Fibroblast of lung (primary cell): ENCODE results near the gene ACTR1B. TPM values are rescaled to one million over a fixed set of nuclear protein-coding genes. Genes with fewer than 3 reads are reported as not detected.
"Not testable (repeated sequence)": the region's sequence is repeated elsewhere in the genome, so short reads cannot be mapped to it uniquely, and the experiment has no call there.

Experiments
- DNase-seq, 2 donors: peaks; one replicate each; pipeline versions ENCODE4 v3.0.0 to v3.0.0-alpha.2; 2010; ENCODE audit warnings: low read depth in 2 of 2
- H2AFZ ChIP-seq: 2 replicates; pipeline ENCODE4 v1.5.1; 2012; ENCODE audit warnings: low read length, control low read depth, inconsistent platforms
- H3K27ac ChIP-seq: 2 replicates; pipeline ENCODE4 v1.5.1; 2011; ENCODE audit warnings: low read length, control low read depth; ENCODE audit not compliant: insufficient read depth
- H3K27me3 ChIP-seq: 2 replicates; pipeline ENCODE4 v1.5.1; 2011; ENCODE audit warnings: mild to moderate bottlenecking, low read length; ENCODE audit not compliant: control insufficient read depth, insufficient read depth
- H3K36me3 ChIP-seq: 2 replicates; pipeline ENCODE4 v1.5.1; 2011; ENCODE audit warnings: low read length; ENCODE audit not compliant: control insufficient read depth, insufficient read depth
- H3K4me1 ChIP-seq: 2 replicates; pipeline ENCODE4 v1.5.1; 2011; ENCODE audit warnings: low read length; ENCODE audit not compliant: control insufficient read depth, insufficient read depth; ENCODE audit errors: extremely low read depth
- H3K4me2 ChIP-seq: 2 replicates; pipeline ENCODE4 v1.5.1; 2011; ENCODE audit warnings: low read length, control low read depth; ENCODE audit not compliant: insufficient read depth; ENCODE audit errors: extremely low read depth
- H3K4me3 ChIP-seq, 4 experiments: fragments of 200-600 bp in 1 of 4; sonication (generic) in 1 of 4; replicated peaks in 1 of 4; 2 replicates each; pipeline ENCODE4 v1.5.1; 2011 to 2016; ENCODE audit warnings: low read length in 4 of 4, low read depth in 3 of 4, mild to moderate bottlenecking in 3 of 4, control low read depth in 2 of 4, inconsistent platforms in 1 of 4, mixed read lengths in 1 of 4; ENCODE audit not compliant: insufficient read depth in 1 of 4; ENCODE audit errors: control extremely low read depth in 1 of 4
- H3K79me2 ChIP-seq: 2 replicates; pipeline ENCODE4 v1.5.1; 2012; ENCODE audit warnings: mild to moderate bottlenecking, low read length, inconsistent platforms; ENCODE audit not compliant: control insufficient read depth, insufficient read depth
- H3K9ac ChIP-seq: 2 replicates; pipeline ENCODE4 v1.5.1; 2011; ENCODE audit warnings: mild to moderate bottlenecking, low read length, control low read depth; ENCODE audit not compliant: insufficient read depth
- H3K9me3 ChIP-seq: 2 replicates; pipeline ENCODE4 v1.5.1; 2012; ENCODE audit warnings: low read depth, low read length; ENCODE audit not compliant: control insufficient read depth, insufficient read depth
- H4K20me1 ChIP-seq: 2 replicates; pipeline ENCODE4 v1.5.1; 2011; ENCODE audit warnings: low read length; ENCODE audit not compliant: control insufficient read depth, insufficient read depth; ENCODE audit errors: extremely low read depth
- EZH2 ChIP-seq: IDR thresholded peaks from 2 replicates; pipeline ENCODE4 v1.5.1; 2012; ENCODE audit warnings: low read length, control low read depth, mild to moderate bottlenecking; ENCODE audit errors: missing control alignments
- polyA plus RNA-seq, 2 donors: library from polyadenylated mRNA; depleted of rRNA in 1 of 2; stranded (reverse) in 1 of 2; unstranded in 1 of 2; fragments of >200 nt; gene quantifications; 2 replicates each; pipeline ENCODE4 v1.2.1, GENCODE V29; 2011 to 2012; ENCODE audit warnings: missing spikeins in 1 of 2
- total RNA-seq: library from RNA; depleted of rRNA; stranded (reverse); fragments of >200 nt; gene quantifications from 2 replicates; pipeline ENCODE4 v1.2.1, GENCODE V29; 2014
- TF ChIP-seq, protein P1 (sequence below), 2 donors: IDR thresholded peaks in 1 of 2; conservative IDR thresholded peaks in 1 of 2; 1 replicate in 1 of 2; 2 replicates in 1 of 2; pipeline ENCODE4 v1.5.1; 2011 to 2012; ENCODE audit warnings: low read length in 2 of 2, control low read depth in 1 of 2, inconsistent platforms in 1 of 2, low read depth in 1 of 2, mild to moderate bottlenecking in 1 of 2

The ACTR1B gene
- total and polyA plus RNA-seq, 2 donors (not counting 1 experiment from before 2014, with no cell fraction given): 38.3 to 69.9 TPM

DNA sequence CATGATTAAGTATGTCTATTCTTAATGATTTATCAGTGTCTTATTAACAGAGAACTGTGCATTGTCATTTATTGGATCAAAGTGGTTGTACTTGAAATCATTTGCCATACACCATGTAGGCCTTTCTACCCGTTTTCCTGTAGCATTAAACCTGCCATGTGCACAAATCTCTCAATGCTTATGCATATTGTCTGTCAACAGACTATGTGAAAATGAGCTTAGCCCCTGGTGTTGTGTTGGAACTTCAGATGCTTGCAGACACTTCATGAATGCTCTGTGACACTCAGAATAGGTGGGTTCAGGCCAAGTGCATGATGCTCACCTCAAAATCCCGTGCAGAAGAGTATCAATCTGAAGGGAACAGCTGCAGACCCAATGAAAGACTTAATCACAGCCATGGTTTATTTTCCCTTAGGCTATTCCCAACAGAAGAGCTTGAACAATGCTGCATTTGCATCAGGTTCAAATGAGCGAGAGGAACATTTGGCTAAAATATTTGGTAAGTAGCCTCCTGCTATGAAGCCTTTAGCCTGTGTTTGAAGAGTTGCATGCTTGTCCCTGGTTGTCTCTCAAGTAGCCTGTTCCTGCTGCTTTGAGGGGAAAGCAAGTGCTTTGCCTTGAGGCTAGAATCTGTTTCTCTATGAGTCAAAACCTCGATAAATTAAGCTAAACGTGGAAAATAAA lies 11.7 kb upstream of the ACTR1B start:
- TF ChIP-seq, protein P1, sequence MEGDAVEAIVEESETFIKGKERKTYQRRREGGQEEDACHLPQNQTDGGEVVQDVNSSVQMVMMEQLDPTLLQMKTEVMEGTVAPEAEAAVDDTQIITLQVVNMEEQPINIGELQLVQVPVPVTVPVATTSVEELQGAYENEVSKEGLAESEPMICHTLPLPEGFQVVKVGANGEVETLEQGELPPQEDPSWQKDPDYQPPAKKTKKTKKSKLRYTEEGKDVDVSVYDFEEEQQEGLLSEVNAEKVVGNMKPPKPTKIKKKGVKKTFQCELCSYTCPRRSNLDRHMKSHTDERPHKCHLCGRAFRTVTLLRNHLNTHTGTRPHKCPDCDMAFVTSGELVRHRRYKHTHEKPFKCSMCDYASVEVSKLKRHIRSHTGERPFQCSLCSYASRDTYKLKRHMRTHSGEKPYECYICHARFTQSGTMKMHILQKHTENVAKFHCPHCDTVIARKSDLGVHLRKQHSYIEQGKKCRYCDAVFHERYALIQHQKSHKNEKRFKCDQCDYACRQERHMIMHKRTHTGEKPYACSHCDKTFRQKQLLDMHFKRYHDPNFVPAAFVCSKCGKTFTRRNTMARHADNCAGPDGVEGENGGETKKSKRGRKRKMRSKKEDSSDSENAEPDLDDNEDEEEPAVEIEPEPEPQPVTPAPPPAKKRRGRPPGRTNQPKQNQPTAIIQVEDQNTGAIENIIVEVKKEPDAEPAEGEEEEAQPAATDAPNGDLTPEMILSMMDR (conservative IDR thresholded peaks at IDR 0.05 in 1 of 2, IDR thresholded peaks at IDR 0.05 in 1 of 2; ENCODE audit: low read depth in 1 of 2, low read length in 2 of 2): no peak
- TF ChIP-seq EZH2: no peak

DNA sequence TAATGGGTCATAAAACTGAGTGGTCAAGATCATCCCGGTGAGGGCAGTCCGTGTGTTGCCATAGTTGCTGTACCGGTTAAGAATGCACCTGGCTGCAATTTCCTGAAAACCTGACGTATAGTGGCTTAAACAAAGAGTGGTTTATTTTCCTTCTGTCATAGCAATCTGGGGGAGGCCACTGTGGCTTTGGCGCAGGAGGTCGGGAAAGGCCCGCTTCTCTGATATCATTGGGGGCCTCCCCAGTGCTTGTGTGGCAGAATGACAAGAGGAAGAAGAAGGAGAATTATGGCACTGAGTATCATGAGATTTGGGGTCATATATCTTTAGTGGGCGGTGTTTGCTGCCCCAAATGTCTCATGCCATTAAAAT lies 10.1 kb upstream of the ACTR1B start:
- no peaks in the 10 kb centered on the region for H4K20me1 ChIP-seq
- no peak overlapping the region for H3K4me3 ChIP-seq
- no peak overlapping the region for H3K27ac ChIP-seq
- DNase-seq: no peak
- H3K9ac ChIP-seq: no peak overlapping the region
- no peak overlapping the region for H3K4me2 ChIP-seq
- H3K4me1 ChIP-seq: no peaks in the 10 kb centered on the region
- no peaks in the 10 kb centered on the region for H3K27me3 ChIP-seq
- TF ChIP-seq, protein P1 (conservative IDR thresholded peaks at IDR 0.05 in 1 of 2, IDR thresholded peaks at IDR 0.05 in 1 of 2; ENCODE audit: low read depth in 1 of 2, low read length in 2 of 2): no peak
- TF ChIP-seq EZH2: no peak
- no peaks in the 10 kb centered on the region for H3K79me2 ChIP-seq
- no peak overlapping the region for H2AFZ ChIP-seq
- no peaks in the 10 kb centered on the region for H3K9me3 ChIP-seq
- H3K36me3 ChIP-seq: no peaks in the 10 kb centered on the region

More for the DNA sequence above, 11.7 kb upstream of the ACTR1B start:
- no peaks in the 10 kb centered on the region for H3K27me3 ChIP-seq
- no peak overlapping the region for H3K4me2 ChIP-seq
- H3K79me2 ChIP-seq: no peaks in the 10 kb centered on the region
- H3K9me3 ChIP-seq: no peaks in the 10 kb centered on the region
- no peak for DNase-seq
- no peak overlapping the region for H2AFZ ChIP-seq
- no peak overlapping the region for H3K9ac ChIP-seq
- H3K4me3 ChIP-seq: no peak overlapping the region
- no peaks in the 10 kb centered on the region for H3K4me1 ChIP-seq
- H3K36me3 ChIP-seq: no peaks in the 10 kb centered on the region
- H4K20me1 ChIP-seq: no peaks in the 10 kb centered on the region
- no peak overlapping the region for H3K27ac ChIP-seq

DNA sequence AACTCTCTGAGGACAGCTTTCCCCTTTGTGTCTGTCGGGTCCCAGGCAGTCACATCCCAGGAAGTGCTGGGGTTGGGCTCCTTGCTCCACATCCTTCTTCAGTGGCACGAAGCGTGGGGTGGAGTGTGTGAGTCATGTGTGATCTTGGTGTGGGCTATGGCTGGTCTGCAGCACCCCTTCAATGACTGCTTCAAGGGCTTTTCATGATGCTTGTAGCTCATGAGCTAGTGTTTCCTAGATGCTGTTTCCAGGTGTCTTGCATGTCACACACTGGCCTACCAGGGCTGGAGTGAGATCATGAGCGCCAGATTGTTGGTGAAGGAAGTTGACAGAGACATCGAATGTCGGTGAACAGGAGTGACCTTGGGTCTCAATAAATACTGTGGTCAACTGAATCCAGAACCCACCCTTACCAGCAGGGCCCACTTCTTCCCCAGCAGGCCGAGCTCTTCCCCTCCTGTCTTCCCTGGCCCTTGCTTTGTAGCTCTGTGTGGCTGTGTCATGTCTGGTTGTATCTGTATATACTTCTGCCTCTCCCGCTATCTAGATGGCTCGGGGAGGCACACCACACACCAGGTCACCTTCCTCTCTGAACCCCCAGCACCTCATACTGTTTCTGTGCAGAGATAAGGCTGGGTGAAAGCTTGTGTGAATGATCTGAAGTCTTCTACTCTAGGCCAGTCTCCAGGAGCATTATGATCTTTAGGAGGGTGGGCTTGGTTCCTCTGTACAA lies 9.5 kb upstream of the ACTR1B start:
- TF ChIP-seq, protein P1 (conservative IDR thresholded peaks at IDR 0.05 in 1 of 2, IDR thresholded peaks at IDR 0.05 in 1 of 2; ENCODE audit: low read depth in 1 of 2, low read length in 2 of 2): no peak
- TF ChIP-seq EZH2: no peak
- no peak overlapping the region for H3K4me3 ChIP-seq
- no peaks in the 10 kb centered on the region for H3K36me3 ChIP-seq
- H4K20me1 ChIP-seq: no peaks in the 10 kb centered on the region
- H3K9me3 ChIP-seq: no peaks in the 10 kb centered on the region
- H2AFZ ChIP-seq: no peak overlapping the region
- H3K4me1 ChIP-seq: no peaks in the 10 kb centered on the region
- H3K27me3 ChIP-seq: no peaks in the 10 kb centered on the region
- no peak overlapping the region for H3K9ac ChIP-seq
- no peaks in the 10 kb centered on the region for H3K79me2 ChIP-seq
- peak in 1 of 2 donors; percentile 33 for DNase-seq
- no peak overlapping the region for H3K27ac ChIP-seq
- H3K4me2 ChIP-seq: no peak overlapping the region

DNA sequence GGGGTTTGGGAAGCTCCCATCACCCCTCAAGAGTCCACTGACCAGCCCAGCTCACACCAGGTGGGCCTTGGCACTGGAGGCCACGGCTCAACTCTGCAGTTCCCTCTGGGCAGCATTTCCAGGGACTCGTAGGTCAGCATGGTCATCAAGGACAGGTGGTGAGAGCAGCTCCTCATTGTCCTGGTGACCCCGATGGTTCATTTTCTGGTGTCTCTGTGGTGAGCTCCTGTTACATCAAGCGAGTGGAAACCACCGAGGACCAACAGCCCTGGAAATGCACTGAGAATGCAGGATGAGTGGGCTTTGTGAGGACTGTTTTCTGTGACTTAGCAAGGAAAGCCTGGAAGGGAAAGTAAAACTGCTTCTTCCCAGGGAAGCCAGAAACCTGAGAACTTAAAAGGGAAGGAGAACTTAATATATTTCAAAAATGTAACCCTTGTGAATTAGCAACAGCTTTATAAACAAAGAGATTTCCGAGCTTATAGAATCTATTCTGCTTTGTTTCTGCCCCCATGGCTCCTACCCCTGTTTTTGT lies 8.8 kb upstream of the ACTR1B start:
- not testable (repeated sequence) for H3K9ac ChIP-seq, H3K27me3 ChIP-seq, DNase-seq

More for the DNA sequence above, 8.8 kb upstream of the ACTR1B start:
- not testable (repeated sequence) for H3K27ac ChIP-seq, H3K4me2 ChIP-seq, H3K79me2 ChIP-seq, H3K36me3 ChIP-seq, H3K9me3 ChIP-seq, H4K20me1 ChIP-seq, H3K4me3 ChIP-seq, H3K4me1 ChIP-seq, H2AFZ ChIP-seq
